KOPT-K1 (cell line): Measurements from ENCODE around the gene AANAT.

ENCODE experiments used
- H3K27ac ChIP-seq: fragments of 200-600 bp; sonication (generic); 2 replicates; pipeline ENCODE4 v1.5.1; 2016; ENCODE audit warnings: antibody characterized with exemption, mild to moderate bottlenecking, low read depth, low read length; ENCODE audit not compliant: poor library complexity, severe bottlenecking
- H3K36me3 ChIP-seq: fragments of 200-600 bp; sonication (generic); 2 replicates; pipeline ENCODE4 v1.5.1; 2017; ENCODE audit warnings: antibody characterized with exemption, mild to moderate bottlenecking, low read length, moderate library complexity; ENCODE audit not compliant: insufficient read depth
- H3K9me3 ChIP-seq: fragments of 200-600 bp; sonication (generic); 2 replicates; pipeline ENCODE4 v1.5.1; 2017; ENCODE audit warnings: antibody characterized with exemption, low read length, mild to moderate bottlenecking; ENCODE audit not compliant: insufficient read depth, poor library complexity, severe bottlenecking

AANAT gene

GRCh38 chr17:76471498-76472257 lies 4.3 kb downstream of the AANAT start:
- Histone ChIP-seq H3K27ac (no peak overlapping the region), H3K36me3 (no peaks in the 10 kb centered on the region), H3K9me3 (no peaks in the 10 kb centered on the region)

DNA sequence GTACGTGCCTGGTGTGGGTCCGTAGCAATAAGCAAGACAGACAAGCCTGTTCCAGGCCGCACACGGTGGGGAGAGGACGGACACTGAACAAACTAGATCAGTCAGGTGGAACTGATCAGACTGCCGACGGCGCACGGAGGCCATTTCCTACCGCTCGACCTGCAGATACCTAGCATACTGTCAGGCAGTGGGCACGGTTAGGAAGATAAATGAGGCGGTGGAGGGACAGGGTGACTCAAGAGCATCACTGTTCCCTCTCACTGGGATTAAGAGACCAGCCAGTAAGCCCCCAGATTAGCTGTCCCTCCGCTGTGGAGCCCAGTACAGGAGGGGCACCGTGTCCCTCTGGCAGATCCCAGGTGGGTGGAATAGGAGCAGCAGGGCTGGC lies 4.8 kb downstream of the AANAT start:
- Histone ChIP-seq H3K27ac (no peak overlapping the region), H3K9me3 (no peaks in the 10 kb centered on the region), H3K36me3 (no peaks in the 10 kb centered on the region)

- no peaks in the 10 kb centered on the region for H3K36me3 ChIP-seq
- H3K27ac ChIP-seq = no peak overlapping the region
- H3K9me3 ChIP-seq = no peaks in the 10 kb centered on the region
These were observed 5.3 kb downstream of the AANAT start for GRCh38 chr17:76472726-76473125.

DNA sequence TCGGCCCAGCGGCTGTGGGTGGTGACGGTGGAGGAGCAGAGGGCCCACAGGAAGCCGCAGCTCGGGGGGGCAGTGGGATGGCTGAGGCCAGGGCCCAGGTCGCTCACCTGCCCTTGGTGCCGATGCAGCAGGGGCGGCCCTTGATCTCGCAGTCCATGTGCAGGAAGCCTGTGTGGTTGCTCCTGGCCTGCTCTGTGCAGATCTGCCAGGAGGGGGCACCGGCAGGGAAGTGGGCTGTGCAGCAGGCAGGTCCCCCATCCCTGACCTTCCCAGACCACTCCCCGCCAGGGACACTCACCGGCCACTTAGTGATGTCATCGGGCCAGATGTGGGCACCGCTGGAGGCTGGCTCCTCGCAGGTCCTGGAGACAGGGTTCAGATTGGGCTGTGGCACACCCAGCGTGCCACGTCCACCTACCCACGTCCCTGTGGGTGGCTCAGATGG lies 6.2 kb downstream of the AANAT start:
- no peaks in the 10 kb centered on the region for H3K9me3 ChIP-seq
- H3K36me3 ChIP-seq = no peaks in the 10 kb centered on the region
- H3K27ac ChIP-seq = no peak overlapping the region

GRCh38 chr17:76474238-76474637 lies 6.8 kb downstream of the AANAT start:
- Histone ChIP-seq H3K36me3 (no peaks in the 10 kb centered on the region), H3K27ac (no peak overlapping the region)

GRCh38 chr17:76474894-76475293 lies 7.5 kb downstream of the AANAT start:
- no peaks in the 10 kb centered on the region for H3K36me3 ChIP-seq
- no peaks in the 10 kb centered on the region for H3K9me3 ChIP-seq
- H3K27ac ChIP-seq = no peak overlapping the region

More at GRCh38 chr17:76474238-76474637, 6.8 kb downstream of the AANAT start:
- H3K9me3 ChIP-seq = no peaks in the 10 kb centered on the region

DNA sequence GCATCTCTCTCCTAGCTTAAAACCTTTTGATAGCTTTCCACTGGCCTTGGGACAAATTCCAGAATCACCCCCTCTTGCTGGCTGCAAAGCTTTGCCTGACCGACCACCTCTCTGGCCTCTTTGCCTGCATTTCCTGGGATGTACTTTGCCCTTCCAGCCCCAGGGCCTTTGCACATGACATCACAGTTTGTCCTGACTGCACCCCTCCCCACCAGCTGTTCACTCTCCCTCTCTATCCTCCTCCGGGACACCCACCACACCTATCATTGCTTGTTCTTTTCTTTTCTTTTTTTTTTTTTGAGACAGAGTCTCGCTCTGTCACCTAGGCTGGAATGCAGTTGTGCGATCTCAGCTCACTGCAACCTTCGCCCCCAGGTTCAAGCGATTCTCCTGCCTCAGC lies 7.9 kb downstream of the AANAT start:
- Histone ChIP-seq H3K36me3 (no peaks in the 10 kb centered on the region), H3K27ac (no peak overlapping the region), H3K9me3 (no peaks in the 10 kb centered on the region)

GRCh38 chr17:76476736-76477135 lies 9.3 kb downstream of the AANAT start:
- Histone ChIP-seq H3K27ac (no peak overlapping the region), H3K9me3 (no peaks in the 10 kb centered on the region), H3K36me3 (no peaks in the 10 kb centered on the region)

DNA sequence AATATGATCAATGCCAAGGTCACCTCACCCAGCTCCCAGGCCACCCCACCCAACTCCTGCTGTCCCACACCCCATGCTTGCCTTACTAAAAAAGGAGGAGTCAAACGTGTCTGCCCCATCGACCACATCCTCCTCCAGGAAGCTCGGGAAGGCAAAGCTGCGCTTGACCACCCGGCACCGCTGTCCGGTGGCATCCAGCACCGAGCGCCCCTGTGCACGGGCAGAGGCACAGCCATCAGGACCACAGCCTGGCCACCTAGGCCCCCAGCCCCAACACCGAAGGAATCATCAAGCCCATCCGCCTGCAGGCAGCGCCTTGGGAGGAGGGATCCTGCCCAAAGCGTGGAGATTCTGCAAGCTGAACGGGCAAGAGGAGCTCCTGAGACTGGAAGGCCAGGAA lies 10.2 kb downstream of the AANAT start:
- Histone ChIP-seq H3K36me3 (no peaks in the 10 kb centered on the region), H3K27ac (no peak overlapping the region), H3K9me3 (no peaks in the 10 kb centered on the region)

DNA sequence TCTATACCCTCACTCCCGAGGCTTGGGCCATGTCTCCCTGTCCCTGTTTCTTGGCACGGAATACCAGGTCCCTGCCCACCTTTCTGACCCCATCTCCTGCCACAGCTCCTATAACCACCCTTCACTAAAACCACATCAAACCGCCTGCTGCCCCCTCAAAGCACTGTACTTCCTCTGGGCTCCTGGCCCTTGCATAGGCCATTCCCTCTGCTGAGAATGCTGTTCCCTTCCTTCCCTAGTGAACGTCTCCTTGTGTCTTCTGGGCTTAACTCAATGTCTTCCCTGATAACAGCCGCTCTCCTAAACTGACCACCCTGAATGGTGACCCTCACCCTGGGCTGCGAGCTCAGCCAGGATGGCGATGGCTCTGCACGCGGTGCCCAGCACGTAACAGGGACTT lies 10.7 kb downstream of the AANAT start:
- H3K36me3 ChIP-seq = no peaks in the 10 kb centered on the region
- no peaks in the 10 kb centered on the region for H3K9me3 ChIP-seq
- H3K27ac ChIP-seq = no peak overlapping the region

DNA sequence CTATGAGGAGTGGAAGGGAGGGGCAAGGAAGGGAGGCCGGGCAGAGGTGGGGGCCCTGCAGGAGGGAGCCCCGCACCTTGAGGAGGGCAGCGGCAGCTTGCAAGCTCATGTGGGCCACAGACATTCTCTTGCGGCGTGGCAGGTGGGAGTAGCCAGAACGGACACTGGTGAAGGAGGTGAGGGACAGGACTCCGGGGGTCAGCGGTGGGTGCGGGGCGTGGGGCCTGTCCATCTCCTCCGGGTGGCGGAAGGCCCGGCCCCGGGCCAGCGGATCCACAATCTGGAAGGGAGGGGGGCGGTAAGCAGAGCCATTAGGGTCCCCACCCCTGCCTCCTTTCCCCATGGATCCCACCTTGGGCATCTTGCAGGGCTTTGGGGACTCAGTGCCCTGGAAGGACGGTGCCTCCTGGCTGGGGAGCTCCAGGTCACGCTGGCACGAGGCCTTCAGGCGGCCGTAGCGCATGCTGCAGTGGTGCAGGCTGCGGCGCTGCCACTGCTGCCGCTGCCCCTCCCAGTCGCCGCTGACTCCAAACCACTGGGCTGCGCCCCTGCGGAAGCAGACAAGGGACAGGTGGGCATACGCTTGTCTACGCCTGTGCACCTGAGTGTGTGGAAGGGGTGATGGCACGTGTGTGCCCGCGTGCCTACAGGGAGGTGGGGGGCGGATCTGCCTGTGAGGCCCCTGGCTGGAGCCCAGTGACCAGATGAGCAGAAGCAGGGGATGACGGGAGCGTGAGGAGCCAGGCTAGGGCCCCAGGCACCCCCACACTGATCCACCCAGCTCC lies 11.5 kb downstream of the AANAT start:
- Histone ChIP-seq H3K27ac (no peak overlapping the region), H3K36me3 (no peaks in the 10 kb centered on the region)

GRCh38 chr17:76479515-76480060 lies 12.2 kb downstream of the AANAT start:
- no peak overlapping the region for H3K27ac ChIP-seq
- no peaks in the 10 kb centered on the region for H3K9me3 ChIP-seq
- no peaks in the 10 kb centered on the region for H3K36me3 ChIP-seq

More for the DNA sequence above, 11.5 kb downstream of the AANAT start:
- H3K9me3 ChIP-seq = no peaks in the 10 kb centered on the region

DNA sequence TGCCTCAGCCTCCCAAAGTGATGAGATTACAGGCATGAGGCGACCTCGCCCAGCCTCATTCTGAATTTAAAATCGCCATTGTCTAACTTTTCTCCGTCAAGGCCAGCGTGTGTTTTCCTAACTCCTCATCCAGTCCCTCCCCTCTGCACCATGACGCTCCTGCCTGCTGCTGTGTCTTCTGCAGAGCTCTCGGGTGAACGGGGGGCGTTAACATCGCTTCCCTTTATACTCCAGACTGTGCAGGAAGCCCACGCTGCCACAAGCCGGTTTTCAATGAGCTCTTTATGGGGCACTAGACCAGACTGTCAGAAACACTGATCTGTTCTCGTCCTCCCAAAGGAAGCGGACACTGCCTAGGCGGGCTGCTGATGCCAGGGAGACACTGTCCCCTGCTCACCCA lies 13.2 kb downstream of the AANAT start:
- peak overlapping the region; percentile 58 for H3K27ac ChIP-seq

DNA sequence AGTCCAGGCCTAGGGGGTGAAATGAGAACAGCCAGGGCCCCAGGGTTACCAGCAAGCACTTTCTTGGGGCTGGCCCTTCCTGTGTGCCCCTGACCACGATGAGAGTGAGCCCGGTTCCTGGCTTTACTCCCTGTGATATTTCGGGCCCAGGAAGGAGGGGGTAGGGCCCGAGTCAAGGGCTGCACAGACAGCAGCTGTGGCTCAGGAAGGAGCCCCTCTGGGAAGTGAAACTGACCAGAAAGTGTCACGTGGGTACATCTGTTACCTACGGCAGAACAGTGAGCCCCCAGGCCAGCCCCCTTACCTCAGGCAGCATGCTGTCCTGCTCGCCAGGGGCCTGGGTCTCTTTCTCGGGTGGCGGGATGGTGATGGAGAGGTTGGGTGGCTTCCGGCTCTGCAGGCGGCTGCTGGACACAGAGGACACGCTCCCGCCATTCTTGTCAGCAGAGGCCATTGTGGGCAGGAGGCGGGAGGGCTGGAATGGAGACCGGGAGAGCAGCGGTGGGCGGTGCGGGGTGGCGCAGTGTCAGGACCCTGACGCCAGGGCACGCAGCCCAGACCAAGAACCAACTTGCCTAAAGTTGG lies 13.8 kb downstream of the AANAT start:
- Histone ChIP-seq H3K36me3 (no peaks in the 10 kb centered on the region), H3K9me3 (no peaks in the 10 kb centered on the region), H3K27ac (peak overlapping the region; percentile 58)

More for the DNA sequence above, 13.2 kb downstream of the AANAT start:
- Histone ChIP-seq H3K9me3 (no peaks in the 10 kb centered on the region), H3K36me3 (no peaks in the 10 kb centered on the region)

DNA sequence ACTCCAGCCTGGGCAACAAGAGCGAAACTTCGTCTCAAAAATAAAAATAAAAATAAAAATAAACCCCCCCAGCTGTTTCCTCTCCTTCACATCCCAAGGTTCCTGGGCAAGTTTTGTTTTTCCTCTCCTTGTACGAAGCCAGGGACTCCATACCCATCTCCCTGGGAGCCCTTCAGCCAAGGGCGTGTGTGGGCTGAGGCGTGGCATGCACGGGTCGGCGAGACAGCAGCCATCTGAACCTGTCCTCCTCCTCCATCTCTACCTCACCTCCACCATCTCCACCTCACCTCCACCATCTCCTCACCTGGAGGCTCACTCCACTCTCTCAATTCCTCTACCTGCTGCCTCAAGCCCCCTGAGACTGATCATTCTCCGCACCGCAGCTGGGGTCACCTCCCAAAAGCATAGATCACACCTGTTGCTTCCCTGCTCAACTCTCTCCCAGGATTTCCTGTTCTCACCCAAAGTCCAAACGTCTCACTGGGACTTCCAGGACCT lies 16.9 kb downstream of the AANAT start:
- Histone ChIP-seq H3K36me3 (no peaks in the 10 kb centered on the region), H3K9me3 (no peaks in the 10 kb centered on the region), H3K27ac (no peak overlapping the region)
